Panc1 (cell line): ENCODE data around the gene COCH.

Experiments used
- POLR2AphosphoS5 ChIP-seq: IDR thresholded peaks from 2 replicates; pipeline ENCODE4 v1.6.1; 2012; ENCODE audit warnings: mild to moderate bottlenecking, low read depth, low read length, moderate library complexity
- REST ChIP-seq, 2 experiments: IDR thresholded peaks; 2 replicates each; pipeline ENCODE4 v1.6.1; 2011 to 2012; ENCODE audit warnings: low read depth in 2 of 2, control low read depth in 1 of 2, low read length in 1 of 2, mild to moderate bottlenecking in 1 of 2, moderate library complexity in 1 of 2; ENCODE audit not compliant: insufficient read depth in 1 of 2
- SIN3A ChIP-seq: IDR thresholded peaks from 2 replicates; pipeline ENCODE4 v1.6.1; 2012; ENCODE audit warnings: low read depth, mild to moderate bottlenecking, low read length, moderate library complexity, borderline replicate concordance; ENCODE audit not compliant: insufficient read depth
- TF ChIP-seq, protein P1 (sequence below): fragments of 450-650 bp; IDR thresholded peaks from 2 replicates; pipeline ENCODE4 v1.5.1; 2017; ENCODE audit warnings: mild to moderate bottlenecking

DNA sequence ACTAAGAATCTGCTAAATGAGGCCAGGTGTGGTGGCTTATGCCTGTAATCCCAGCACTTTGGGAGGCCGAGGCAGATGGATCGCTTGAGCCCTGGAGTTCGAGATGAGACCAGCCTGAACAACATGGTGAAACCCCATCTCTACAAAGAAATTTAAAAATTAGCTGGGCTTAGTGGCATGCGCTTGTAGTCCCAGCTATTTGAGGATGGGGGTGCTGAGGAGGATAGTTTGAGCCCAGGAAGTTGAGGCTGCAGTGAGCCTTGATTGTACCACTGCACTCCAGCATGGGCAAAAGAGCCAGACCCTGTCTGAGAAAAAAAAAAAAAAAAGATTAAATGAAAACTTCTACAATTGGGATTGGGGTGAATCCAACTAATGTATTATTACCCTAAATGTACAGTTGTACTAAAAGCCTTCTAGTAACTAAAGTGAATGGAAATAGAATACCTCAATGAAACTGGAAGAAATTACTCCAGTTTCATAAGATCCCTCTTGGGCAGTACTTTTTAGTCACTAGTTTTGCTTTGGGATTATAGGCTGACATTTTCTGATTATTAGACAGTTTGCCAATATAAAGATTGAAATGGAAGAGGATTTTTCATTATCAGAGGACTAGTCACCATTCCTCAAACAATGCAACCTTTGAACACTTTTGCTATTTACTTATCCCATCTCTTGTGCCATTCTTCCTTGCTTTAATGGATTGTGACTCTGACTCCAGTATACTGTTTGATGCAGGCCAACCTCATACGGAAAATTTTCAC, 14.3 kb downstream of the COCH start:
- TF ChIP-seq REST (IDR thresholded peaks at IDR 0.05; ENCODE audit: insufficient read depth in 1 of 2, low read depth in 2 of 2, low read length in 1 of 2) (no peak), POLR2AphosphoS5 (no peak), SIN3A (no peak)
- TF ChIP-seq, protein P1, sequence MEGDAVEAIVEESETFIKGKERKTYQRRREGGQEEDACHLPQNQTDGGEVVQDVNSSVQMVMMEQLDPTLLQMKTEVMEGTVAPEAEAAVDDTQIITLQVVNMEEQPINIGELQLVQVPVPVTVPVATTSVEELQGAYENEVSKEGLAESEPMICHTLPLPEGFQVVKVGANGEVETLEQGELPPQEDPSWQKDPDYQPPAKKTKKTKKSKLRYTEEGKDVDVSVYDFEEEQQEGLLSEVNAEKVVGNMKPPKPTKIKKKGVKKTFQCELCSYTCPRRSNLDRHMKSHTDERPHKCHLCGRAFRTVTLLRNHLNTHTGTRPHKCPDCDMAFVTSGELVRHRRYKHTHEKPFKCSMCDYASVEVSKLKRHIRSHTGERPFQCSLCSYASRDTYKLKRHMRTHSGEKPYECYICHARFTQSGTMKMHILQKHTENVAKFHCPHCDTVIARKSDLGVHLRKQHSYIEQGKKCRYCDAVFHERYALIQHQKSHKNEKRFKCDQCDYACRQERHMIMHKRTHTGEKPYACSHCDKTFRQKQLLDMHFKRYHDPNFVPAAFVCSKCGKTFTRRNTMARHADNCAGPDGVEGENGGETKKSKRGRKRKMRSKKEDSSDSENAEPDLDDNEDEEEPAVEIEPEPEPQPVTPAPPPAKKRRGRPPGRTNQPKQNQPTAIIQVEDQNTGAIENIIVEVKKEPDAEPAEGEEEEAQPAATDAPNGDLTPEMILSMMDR, result no peak
